ENCODE data around the gene ZC3H18.

ZC3H18 gene

DNA sequence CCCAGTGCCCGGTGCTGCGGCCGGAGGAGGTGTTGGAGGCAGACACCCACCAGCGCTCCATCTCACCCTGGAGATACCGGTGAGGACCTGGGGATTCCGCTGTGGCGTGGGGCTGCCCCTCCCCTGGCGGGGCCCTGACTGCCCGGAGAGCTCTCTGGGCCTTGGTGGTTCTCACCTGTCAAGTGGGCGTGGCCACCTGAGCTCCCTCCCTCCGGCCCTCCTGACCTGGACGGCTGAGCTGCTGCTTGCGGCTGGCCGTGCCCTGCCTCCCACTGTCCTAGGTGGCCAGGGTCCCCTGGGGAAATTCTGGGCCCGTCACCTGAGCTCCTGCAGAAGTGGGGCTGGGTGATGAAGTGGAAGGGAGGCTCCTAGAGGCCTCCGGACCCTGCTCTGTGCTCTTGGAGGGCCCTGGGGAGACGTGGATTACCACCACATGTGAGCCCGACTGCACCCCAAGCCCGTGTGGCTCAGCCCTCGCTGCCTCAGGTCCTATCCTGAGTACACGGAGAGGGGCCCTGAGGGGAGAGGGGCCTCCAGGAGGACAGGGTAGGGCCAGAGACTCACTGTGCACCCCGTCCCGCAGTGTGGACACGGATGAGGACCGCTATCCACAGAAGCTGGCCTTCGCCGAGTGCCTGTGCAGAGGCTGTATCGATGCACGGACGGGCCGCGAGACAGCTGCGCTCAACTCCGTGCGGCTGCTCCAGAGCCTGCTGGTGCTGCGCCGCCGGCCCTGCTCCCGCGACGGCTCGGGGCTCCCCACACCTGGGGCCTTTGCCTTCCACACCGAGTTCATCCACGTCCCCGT, 69.2 kb downstream of the ZC3H18 start:
- peak; percentile 69 for DNase-seq (ENCODE audit: low spot score)

DNA sequence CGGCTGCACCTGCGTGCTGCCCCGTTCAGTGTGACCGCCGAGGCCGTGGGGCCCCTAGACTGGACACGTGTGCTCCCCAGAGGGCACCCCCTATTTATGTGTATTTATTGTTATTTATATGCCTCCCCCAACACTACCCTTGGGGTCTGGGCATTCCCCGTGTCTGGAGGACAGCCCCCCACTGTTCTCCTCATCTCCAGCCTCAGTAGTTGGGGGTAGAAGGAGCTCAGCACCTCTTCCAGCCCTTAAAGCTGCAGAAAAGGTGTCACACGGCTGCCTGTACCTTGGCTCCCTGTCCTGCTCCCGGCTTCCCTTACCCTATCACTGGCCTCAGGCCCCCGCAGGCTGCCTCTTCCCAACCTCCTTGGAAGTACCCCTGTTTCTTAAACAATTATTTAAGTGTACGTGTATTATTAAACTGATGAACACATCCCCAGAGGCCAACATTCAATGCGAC, 69.9 kb downstream of the ZC3H18 start:
- no peak for DNase-seq (ENCODE audit: low spot score)

DNA sequence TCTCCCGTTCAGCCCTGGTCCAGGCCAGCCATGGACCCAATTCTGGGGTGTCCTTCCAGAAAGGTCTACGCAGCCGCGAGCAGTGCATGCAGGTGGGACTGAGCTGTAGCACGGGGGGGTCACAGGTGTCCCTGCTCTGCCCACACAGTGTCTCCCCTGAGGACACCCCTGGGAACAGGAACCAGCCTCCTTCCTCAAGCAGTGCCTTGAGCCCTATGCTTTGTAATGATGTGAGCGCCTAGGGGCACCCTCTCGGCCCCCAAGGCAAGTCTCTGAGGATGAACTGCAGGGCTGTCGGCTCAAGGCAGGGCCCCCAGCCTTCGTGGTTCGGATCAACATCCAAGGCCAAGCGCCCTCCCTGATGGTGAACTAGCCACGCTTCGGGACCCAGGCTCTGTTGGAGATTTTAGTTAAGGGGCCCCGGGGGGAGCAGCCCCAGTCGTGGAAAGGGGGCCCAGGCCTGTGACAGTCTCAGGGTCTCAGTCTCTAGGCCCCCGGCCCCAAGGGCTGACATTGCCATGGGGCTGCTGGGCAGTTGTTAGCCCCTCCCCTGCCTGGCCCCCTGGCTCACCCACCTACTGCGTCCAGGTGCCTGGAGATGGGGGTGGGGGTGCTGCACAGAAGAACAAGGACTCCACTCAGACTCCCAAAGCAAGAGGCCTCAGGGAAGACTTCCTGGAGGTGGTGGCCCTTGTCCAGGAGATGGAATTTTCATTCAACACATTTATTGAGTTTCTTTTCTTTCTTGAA, 70.5 kb downstream of the ZC3H18 start:
- DNase-seq (ENCODE audit: low spot score), result no peak

DNA sequence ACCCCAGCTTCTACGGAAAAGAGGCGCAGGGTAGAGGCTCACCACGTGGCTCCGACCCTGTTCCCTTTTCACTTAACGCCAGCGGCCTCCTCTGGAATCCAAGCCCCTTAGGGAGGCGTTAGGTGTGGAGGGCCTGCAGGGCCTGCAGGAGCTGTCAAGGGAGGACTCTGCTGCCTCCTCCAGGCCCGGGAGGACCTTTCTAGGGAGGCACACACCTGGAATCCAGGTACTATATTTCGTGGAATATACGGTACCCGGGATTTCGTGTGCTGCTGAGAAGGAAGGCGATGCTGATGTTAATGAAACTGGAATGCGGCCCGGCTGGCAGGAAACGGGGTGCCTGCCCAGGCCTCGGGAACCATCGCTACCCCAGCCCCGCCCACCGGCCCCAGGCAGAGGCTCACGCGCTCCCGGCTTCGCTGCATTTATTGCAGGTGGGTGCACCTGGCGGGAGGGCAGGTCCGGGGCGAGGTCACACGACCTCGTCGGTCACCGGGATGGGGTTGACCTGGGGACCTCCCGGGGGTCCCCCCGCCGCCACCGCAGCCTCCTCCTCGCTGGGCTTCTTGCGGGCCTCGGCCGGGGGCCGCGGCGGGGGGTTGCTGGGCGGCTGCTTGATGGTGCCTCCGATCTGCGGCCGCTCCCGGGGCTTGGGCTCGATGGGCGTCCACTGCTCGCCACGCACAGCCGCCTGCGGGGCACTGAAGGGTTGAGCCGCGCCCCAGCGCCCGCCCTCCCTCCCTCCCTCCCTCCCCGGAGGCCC, 72.9 kb downstream of the ZC3H18 start:
- no peak for DNase-seq (ENCODE audit: low spot score)

DNA sequence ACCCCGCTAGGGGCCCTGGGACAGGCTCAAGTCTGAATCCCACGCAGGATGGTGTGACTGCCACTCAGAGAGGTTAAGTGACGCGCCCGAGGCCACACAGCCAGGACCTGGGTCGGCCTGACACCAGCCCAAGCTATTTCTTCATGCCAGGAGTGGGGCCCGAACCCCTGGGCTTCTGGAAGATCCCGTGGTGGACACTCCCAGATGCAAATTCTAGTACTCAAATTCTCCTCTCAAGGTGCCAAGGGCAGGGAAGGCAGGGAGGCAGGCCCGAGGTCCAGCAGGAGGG, 73.4 kb downstream of the ZC3H18 start:
- DNase-seq (ENCODE audit: low spot score), result no peak

DNA sequence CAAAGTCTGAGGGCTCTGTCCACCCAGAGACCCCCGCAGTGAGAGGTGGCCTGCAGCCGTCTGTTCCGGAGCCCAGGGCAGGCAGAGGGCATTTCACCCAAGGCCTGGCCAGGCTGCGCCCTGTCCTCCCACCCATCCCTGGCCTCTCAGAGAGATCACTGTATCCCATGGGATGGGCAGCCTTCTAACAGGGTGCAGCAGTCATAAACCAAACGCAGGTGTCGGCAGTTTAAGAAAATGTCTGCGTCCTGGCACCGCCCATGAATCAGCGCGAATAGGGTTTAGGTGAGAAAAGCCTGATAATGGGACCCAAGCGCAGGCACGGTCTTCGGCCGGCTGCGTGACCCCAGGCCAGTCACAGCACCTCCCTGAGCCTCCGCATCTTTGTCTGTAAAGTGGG, 75.3 kb downstream of the ZC3H18 start:
- no peak for DNase-seq (ENCODE audit: low spot score)

DNA sequence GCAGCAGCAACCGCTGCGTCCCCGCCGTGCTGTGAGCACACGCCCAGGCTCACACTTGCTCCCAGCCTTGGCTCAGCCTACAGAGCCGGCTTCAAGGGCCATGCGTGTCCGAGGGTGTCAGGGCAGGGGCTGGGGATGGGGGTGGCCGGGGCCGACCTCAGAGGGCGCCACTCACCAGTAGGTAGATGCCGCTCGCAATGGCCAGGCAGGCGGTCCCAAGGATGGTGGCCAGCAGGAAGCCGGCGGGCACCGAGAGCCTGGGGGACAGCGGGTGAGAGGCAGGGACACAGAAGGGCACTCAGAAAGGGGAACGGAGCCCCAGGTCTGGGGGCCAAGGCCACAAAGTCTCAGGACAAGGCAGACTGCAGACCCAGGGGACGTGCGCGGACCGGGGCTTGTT, 75.7 kb downstream of the ZC3H18 start:
- no peak for DNase-seq (ENCODE audit: low spot score)

DNA sequence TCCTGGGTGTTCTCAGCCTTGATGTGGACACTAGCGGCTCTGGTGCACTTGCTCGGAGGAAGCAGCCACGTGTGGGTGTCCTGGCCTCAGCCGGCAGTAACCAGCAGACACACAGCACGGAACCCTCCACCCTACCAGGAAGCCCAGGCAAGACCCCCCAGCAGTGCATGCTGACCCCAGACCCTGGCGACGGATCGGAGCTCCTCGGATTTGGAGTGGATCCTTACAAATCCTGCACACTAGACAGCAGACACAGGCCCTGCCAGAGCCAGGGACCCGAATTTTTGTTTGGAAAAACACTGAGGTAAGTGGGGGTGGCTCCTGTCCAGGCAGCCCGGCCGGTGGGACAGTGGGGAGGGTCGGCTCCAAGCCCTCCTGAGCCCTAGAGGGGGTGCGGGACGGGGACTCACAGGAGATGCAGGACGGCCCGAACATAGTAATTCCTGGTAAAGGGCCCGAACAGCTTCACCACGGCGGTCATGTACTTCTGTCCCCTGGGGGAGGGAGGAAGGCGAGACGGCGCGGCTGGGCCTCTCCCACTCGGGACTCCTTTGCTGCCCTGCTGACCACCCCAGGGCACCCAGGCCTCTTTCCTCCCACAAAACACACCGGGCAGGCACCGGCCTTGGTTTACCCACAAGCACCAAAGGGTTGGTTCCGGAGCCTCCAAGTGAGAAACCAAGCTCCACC, 76.3 kb downstream of the ZC3H18 start:
- DNase-seq (ENCODE audit: low spot score), result no peak

DNA sequence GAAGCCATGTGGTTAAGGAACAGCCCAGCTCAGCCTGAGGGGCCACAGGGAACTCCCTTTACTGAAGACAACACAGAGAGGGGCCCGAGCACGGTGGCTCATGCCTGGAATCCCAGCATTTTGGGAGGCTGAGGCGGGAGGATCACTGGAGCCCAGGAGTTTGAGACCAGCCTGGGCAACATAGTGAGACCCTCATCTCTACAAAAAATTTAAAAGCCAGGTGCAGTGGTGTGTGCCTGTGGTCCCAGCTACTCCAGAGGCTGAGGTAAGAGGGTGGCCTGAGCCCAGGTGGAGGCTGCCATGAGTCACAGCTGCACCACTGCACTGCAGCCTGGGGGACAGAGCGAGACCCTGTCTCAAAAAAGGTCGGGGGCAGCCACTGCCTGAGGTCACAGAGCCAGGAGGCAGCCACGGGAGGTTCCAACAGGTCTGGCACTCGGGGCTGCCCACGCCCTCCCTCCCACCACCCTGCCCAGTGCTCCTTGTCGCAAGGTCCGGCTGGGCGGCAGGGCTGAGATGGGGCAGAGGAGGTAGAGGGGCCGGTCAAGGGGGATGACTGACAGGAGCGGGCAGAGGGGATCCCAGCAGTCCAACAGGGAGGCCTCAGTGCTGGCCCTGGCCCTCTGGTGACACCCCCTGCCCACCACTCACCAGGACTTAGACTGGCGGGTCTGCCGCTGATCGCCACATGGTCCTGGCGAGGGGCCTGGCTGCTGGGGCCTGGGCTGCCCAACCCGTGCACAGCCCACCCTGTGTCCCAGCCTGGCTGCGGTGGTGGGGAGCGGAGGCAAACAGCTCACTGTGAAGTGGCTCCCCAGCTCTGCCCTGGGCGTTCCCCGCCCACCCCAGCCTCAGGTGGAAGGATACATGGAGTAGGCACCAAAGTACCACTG, 77.2 kb downstream of the ZC3H18 start:
- no peak for DNase-seq (ENCODE audit: low spot score)

DNA sequence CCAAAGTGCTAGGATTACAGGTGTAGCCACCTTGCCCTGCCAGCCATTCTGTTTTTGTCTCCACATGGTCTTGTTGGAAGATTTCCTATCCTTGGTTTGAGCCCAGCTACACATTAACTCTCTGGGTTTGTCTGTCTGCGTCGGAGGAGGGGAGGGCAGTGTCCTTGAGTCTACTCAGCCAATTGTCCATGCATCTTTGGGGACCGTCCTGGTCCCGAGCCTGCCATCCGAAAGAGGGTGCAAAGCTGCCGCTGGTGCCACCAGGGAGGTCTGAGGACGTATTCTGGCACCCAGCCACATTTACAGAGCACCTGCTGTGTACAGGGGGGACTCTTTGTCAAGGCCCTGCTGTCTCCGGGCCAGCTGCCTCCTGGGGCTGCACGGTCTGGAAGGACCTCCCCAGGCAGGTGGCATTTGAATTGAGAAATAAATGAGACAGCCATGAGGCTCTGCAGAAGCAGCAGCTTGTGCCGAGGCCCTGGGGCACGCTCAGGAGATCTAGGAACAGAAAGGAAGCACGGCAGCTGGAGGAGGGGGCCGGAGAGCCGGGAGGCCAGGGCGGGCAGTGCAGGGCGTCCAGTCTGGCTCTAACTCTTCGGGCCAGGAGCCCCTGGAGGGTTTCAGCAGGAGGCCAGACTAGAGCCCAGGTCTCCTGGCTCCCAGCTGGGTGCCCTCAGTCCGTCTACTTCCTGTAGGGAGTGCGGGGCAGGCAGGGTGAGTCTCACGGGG, 79.2 kb downstream of the ZC3H18 start:
- no peak for DNase-seq (ENCODE audit: low spot score)

DNA sequence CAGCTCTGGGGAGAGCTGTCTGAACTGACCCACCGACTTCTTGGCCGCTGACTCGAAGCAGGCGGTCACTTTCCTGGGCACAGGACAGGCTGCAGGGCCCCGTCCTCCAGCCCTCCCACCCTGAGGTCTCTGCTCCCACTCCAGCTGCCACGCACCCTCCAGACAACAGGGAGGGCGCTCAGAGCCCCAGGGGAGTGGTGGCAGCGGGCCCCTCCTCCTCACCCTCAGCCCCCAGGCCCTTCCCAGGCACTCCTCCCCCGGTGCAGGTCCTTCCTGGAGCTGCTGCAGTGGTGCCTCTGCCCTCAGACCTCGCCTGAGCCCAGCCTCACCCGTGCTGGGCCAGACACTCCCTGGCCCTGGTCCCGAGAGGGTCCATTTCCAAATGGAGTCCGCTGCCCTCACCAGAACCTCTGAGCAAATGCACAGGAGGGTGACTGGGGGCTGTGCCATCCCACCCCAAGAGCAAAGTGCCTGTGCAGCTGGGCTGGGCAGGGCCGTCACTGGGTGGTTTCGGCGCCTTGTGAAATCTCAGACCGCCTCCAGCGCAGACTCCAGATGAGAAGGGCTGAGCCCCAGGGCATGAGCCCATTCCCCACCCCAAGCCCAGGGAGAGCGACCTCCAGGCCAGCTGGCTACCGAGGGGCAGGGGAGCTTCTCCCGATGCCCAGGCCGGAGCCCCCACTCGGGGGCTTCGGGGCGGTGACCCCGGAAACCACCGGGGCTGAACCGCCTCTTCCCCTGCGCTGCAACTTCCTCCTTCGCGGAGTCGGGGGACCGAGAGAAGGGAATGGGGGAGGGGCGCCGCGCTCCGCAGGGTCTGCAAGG, 79.9 kb downstream of the ZC3H18 start:
- peak; percentile 71 for DNase-seq (ENCODE audit: low spot score)

DNA sequence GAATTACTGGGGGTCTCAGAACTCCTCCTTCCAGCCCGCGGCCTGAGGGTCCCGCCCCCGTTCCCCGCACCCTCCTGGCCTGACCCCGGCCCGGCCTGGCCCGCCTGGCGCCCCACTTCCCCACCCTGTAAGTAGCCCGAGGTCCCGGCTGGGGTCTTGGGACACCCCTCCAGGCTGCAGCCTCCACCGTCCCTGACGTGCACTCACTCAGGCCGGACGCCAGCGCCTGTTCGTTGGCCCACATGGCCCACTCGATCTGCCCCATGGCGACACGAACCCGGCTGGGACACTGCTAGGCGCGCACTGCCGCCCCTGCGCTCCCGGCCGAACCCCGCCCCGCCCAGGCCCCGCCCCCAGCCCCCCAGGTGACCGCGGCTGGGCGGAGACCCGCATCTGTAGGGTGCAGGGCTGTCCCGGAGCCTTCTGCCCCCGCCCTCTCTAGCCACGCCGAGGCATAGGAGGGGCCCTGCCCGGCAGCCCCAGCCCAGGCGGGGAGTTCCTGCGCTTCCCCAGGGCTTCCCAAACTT, 80.6 kb downstream of the ZC3H18 start, which contains the start of gene CYBA:
TSS of gene CYBA (minus strand) at position 305 of the 527 bp plus-strand sequence. CDS start at position 265, 40 bp downstream.
- peak; percentile 79 for DNase-seq (ENCODE audit: low spot score)

DNA sequence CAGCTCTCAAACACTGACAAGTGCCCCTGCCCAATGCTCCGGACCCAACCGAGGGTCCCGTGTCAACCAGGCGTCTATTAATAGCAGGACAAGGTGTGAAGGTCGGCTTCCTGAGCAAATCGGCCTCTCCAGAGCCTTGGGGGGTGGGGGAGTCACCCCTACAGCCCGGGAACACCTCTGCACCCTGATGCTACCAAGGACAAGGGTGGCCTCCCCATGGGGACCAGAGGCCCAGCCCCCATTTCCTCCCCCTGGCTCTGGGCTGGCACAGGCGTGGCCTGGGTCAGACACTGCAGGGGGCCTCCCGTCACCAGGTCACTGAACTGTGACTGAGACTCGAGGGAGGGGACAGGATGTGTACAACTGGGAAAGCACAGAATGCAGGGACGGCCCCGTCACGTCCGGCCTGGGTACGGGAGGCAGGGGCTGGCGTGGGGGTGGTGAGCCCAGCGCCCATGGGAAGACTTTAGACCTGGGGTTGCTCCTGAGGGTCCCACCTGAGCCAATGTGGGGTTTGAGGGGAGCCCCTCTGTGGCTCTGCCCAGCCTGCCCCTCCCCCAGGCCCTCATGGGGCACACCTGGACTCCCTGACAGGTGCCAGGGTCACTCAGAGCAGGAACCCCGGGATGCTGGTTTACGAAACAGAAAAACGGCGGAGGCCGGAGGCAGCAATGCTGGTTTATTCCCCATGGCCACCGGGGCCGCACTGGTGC, 81.2 kb downstream of the ZC3H18 start:
- no peak for DNase-seq (ENCODE audit: low spot score)

DNA sequence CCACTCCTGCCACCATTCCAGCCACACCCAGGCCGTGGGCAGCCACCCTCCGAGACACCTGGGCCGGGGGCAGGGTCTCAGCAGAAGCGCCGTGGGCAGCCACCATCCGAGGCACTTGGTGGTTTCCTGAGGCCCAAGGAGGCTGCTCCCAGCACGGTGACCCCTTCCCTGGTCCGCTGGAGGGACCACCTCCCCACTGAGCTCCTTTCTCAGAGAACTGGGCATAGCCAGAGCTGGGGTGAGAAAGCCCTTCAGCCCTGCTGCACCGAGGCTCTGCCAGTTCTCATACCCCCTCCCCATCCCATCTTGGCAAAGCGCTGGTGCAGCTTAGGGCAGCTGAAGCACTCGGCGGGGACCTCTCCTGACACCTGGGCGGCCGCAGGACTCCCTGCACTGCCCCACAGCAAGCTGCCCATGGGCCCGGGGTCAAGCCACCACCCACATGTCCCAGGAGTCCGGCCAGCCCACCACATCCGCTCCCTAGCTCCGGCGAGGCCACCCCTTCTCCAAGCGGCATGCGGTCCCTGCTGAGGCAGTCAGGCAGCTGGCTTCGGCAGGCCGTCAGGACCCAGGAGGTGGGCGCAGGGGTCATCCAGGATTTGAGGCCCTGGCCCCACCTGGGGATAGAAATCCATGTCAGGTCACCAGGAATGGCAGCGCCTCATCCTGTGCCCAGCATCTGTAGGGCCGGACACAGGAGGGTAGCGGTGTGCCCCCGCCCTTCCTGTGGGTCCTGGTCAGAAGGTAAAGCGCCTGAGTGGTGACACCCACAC, 82.0 kb downstream of the ZC3H18 start:
- no peak for DNase-seq (ENCODE audit: low spot score)

DNA sequence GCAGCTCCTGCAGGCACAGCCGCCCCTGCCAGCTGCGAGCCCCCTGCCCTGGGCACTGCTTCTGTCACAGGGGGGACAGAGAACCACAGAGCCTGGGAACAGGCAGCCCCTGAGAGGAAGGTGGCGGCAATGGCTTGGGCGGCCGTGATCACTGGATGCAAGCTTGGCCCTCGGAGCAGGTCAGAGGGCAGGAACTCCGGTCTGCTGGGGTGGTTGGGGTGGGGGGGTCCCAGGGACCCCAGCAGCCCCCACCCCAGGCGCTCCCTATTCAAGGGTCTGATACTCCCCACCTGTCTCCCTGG, 82.5 kb downstream of the ZC3H18 start:
- DNase-seq (ENCODE audit: low spot score), result no peak

DNA sequence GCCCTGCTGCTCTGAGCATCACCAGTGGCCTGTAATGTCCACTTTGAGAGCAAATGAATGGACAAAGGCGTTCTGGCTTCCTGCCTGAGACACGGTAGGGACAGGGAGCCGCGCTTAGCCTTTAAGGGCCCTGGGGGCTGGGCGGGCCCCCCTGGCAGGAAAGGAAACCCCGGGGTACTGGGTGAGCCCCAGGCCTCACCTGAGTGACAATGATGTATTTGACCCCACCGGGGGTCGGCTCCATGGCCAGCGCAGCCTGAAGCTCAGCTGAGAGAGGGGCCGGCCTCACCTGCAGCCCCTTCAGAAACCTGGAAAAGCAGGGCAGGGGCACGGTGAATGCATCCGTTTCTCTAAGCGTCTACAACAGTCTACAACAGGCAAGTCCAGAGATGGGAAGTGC, 82.9 kb downstream of the ZC3H18 start:
- DNase-seq (ENCODE audit: low spot score), result no peak

DNA sequence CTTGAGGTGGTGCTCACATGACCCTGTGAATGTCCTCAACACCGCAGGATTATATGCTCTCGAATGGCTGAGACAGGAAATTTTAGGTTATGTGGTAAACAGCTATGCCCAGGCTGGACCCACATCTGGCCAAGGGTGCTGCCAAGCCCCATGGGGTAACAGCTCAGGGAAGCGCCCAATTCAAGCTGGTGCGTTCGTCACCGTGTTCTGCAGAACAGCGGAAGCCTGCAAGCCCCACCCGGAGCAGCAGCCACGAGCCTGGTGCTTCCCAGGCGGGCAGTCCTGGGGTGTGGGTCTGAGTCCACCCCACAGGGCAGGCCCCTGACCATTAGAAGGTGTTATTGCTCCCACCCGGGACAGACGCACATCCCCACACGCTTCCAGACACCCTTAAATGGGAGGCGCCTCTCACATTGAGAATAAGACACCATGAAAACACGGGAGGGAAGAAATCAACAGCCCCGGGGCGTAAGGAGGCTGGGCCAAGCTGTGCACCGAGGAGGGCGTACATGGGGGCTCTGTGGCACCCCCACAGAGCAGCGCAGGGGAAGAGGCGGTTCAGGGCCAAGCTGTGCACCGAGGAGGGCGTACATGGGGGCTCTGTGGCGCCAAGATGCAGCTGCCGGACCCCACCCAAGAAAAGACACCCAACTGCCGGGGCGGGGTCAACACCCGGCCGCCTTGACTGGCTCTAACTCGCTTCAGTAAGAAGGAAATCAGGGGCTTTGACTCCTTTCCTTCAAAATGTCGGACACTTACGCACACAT, 83.6 kb downstream of the ZC3H18 start:
- no peak for DNase-seq (ENCODE audit: low spot score)

Data from hepatic stellate cell (primary cell).